22Rv1 (cell line): ENCODE data around the gene BRD7.

Experiments
- ZFX ChIP-seq: fragments of 450-650 bp; IDR thresholded peaks from 2 replicates; pipeline ENCODE4 v1.6.1; 2017; ENCODE audit warnings: antibody characterized with exemption, borderline replicate concordance
- TF ChIP-seq, protein P1 (sequence below): fragments of 450-650 bp; IDR thresholded peaks from 2 replicates; pipeline ENCODE4 v1.5.1; 2017; ENCODE audit warnings: mild to moderate bottlenecking

- TF ChIP-seq, protein P1, sequence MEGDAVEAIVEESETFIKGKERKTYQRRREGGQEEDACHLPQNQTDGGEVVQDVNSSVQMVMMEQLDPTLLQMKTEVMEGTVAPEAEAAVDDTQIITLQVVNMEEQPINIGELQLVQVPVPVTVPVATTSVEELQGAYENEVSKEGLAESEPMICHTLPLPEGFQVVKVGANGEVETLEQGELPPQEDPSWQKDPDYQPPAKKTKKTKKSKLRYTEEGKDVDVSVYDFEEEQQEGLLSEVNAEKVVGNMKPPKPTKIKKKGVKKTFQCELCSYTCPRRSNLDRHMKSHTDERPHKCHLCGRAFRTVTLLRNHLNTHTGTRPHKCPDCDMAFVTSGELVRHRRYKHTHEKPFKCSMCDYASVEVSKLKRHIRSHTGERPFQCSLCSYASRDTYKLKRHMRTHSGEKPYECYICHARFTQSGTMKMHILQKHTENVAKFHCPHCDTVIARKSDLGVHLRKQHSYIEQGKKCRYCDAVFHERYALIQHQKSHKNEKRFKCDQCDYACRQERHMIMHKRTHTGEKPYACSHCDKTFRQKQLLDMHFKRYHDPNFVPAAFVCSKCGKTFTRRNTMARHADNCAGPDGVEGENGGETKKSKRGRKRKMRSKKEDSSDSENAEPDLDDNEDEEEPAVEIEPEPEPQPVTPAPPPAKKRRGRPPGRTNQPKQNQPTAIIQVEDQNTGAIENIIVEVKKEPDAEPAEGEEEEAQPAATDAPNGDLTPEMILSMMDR: no peak
- no peak for TF ChIP-seq ZFX
These were observed 69.9 kb downstream of the BRD7 start for GRCh38 chr16:50298591-50299507.
